ENCODE results near the gene RCL1. TPM values are rescaled to one million over a fixed set of nuclear protein-coding genes. Genes with fewer than 3 reads are reported as not detected.
A peak's percentile ranks its signal among the peaks of the same experiment; 100 is the strongest.

RCL1 gene
- total and polyA plus RNA-seq, 7 donors, result 8.9 to 29.5 (median 16.0) TPM

GRCh38 chr9:4787876-4788275 lies 4.9 kb upstream of the RCL1 start:
- ATAC-seq (no peak), DNase-seq (no peak)
- Histone ChIP-seq H3K4me3 (no peak overlapping the region), H3K27me3 (ENCODE audit: insufficient read depth in 3 of 3, low read length in 2 of 3) (no peaks in the 10 kb centered on the region), H3K9me3 (no peaks in the 10 kb centered on the region), H3K27ac (no peak overlapping the region), H3K36me3 (ENCODE audit: insufficient read depth in 1 of 2, low read depth in 1 of 2) (no peaks in the 10 kb centered on the region), H3K4me1 (peaks cover 14% of the 10 kb centered on the region)
- 32 to 100% (median 99%) methylated on average over 1 of the region's 1 CpG for WGBS, 3 donors
- intact Hi-C loops (cut with DNase I), result no loop called here
- TF ChIP-seq, protein P1, sequence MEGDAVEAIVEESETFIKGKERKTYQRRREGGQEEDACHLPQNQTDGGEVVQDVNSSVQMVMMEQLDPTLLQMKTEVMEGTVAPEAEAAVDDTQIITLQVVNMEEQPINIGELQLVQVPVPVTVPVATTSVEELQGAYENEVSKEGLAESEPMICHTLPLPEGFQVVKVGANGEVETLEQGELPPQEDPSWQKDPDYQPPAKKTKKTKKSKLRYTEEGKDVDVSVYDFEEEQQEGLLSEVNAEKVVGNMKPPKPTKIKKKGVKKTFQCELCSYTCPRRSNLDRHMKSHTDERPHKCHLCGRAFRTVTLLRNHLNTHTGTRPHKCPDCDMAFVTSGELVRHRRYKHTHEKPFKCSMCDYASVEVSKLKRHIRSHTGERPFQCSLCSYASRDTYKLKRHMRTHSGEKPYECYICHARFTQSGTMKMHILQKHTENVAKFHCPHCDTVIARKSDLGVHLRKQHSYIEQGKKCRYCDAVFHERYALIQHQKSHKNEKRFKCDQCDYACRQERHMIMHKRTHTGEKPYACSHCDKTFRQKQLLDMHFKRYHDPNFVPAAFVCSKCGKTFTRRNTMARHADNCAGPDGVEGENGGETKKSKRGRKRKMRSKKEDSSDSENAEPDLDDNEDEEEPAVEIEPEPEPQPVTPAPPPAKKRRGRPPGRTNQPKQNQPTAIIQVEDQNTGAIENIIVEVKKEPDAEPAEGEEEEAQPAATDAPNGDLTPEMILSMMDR (IDR thresholded peaks at IDR 0.05), result no peak

GRCh38 chr9:4788703-4789102 lies 4.0 kb upstream of the RCL1 start:
- Histone ChIP-seq H3K27ac (peak overlapping the region; percentile 81), H3K4me3 (no peak overlapping the region), H3K4me1 (peaks cover 14% of the 10 kb centered on the region), H3K36me3 (ENCODE audit: insufficient read depth in 1 of 2, low read depth in 1 of 2) (no peaks in the 10 kb centered on the region), H3K9me3 (no peaks in the 10 kb centered on the region), H3K27me3 (ENCODE audit: insufficient read depth in 3 of 3, low read length in 2 of 3) (no peaks in the 10 kb centered on the region)
- no peak for DNase-seq
- no peak for ATAC-seq
- WGBS, 3 donors, result 66 to 98% (median 95%) methylated on average over 5 to 6 of the region's 6 CpGs
- TF ChIP-seq, protein P1 (IDR thresholded peaks at IDR 0.05), result no peak
- intact Hi-C loops (cut with DNase I), result no loop called here

DNA sequence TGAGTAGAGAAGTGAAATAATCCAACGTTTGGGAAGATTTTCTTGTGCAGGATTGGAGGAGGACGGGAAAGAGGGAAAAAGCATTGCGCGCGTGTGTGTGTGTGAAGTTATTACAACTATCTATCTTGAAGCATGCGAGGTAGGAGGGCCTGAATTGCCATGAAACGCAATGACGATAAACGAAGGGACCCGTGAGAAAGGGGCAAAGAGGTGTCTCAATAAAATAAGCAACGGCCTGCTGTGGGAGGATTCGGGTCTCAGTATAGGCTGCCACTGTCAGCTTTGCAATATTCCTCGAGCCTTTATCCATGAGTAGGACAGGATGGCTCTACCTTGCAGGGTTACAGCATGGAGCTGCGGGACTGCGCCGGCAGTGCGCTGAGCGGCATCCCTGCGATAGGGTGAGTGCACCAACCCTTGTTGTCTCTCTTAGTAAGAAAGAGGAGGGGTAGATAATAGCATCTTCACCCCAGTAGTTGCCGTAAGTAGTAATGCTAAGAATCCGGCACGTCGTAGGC lies 631 bp upstream of the RCL1 start:
- H3K9me3 ChIP-seq, result no peaks in the 10 kb centered on the region
- TF ChIP-seq, protein P1 (IDR thresholded peaks at IDR 0.05), result no peak
- H3K36me3 ChIP-seq (ENCODE audit: insufficient read depth in 1 of 2, low read depth in 1 of 2), result no peaks in the 10 kb centered on the region
- H3K27me3 ChIP-seq (ENCODE audit: insufficient read depth in 3 of 3, low read length in 2 of 3), result no peaks in the 10 kb centered on the region
- ATAC-seq, result peak; percentile 21 to 56 (median 38)
- DNase-seq, result peak in 1 of 2 donors; percentile 21
- intact Hi-C loops (cut with DNase I), result loop anchor here in 1 of 2 donors (2.0 kb wide), 1 partner anchor 193 kb away; the partner anchor contains the start of gene JAK2
- H3K27ac ChIP-seq, result peak overlapping the region; percentile 96
- H3K4me3 ChIP-seq, result peak overlapping the region; percentile 78
- peaks cover 22% of the 10 kb centered on the region for H3K4me1 ChIP-seq
- WGBS, 3 donors, result 3 to 5% (median 4%) methylated on average over 23 of the region's 23 CpGs

GRCh38 chr9:4793459-4794395 lies 983 bp downstream of the RCL1 start:
- no peaks in the 10 kb centered on the region for H3K9me3 ChIP-seq
- ATAC-seq (no peak), DNase-seq (no peak)
- intact Hi-C loops (cut with DNase I), result loop anchor here in 1 of 2 donors (2.0 kb wide), 1 partner anchor 191 kb away; the partner anchor contains the start of gene JAK2
- no peaks in the 10 kb centered on the region for H3K36me3 ChIP-seq (ENCODE audit: insufficient read depth in 1 of 2, low read depth in 1 of 2)
- TF ChIP-seq, protein P1 (IDR thresholded peaks at IDR 0.05), result no peak
- peak overlapping the region; percentile 78 for H3K4me3 ChIP-seq
- WGBS, 3 donors, result 12 to 17% (median 12%) methylated on average over 23 of the region's 23 CpGs
- H3K4me1 ChIP-seq, result peaks cover 38% of the 10 kb centered on the region
- no peaks in the 10 kb centered on the region for H3K27me3 ChIP-seq (ENCODE audit: insufficient read depth in 3 of 3, low read length in 2 of 3)
- peak overlapping the region; percentile 96 for H3K27ac ChIP-seq

Measured in psoas muscle (tissue), 8 donors.